GM19035 (cell line): ENCODE data around the gene CLMP.
"Not testable (repeated sequence)": the region's sequence is repeated elsewhere in the genome, so short reads cannot be mapped to it uniquely, and the experiment has no call there.

Experiments used
- ATAC-seq: cut with Tn5 transposase; IDR thresholded peaks from one replicate; pipeline ENCODE4 v1.9.1; 2021; ENCODE audit not compliant: unreplicated experiment

The CLMP gene

GRCh38 chr11:123139206-123139605, 55.8 kb downstream of the CLMP start:
- ATAC-seq = no peak

- ATAC-seq = no peak
These were observed 57.4 kb downstream of the CLMP start for GRCh38 chr11:123137431-123138224.

GRCh38 chr11:123135863-123136446, 59.1 kb downstream of the CLMP start:
- ATAC-seq = no peak

- ATAC-seq = no peak
These were observed 62.2 kb downstream of the CLMP start for GRCh38 chr11:123132881-123133280.

- ATAC-seq = not testable (repeated sequence)
These were observed 62.8 kb downstream of the CLMP start for GRCh38 chr11:123132034-123132766.

- no peak for ATAC-seq
These were observed 65.1 kb downstream of the CLMP start for GRCh38 chr11:123129920-123130319.

GRCh38 chr11:123125169-123125568, 69.9 kb downstream of the CLMP start:
- no peak for ATAC-seq

- ATAC-seq = no peak
These were observed 72.2 kb downstream of the CLMP start for GRCh38 chr11:123122852-123123251.

- no peak for ATAC-seq
These were observed 72.7 kb downstream of the CLMP start for GRCh38 chr11:123122341-123122740.

GRCh38 chr11:123116486-123116885, 78.6 kb downstream of the CLMP start:
- ATAC-seq = no peak

GRCh38 chr11:123111465-123111864, 83.6 kb downstream of the CLMP start:
- no peak for ATAC-seq

- no peak for ATAC-seq
These were observed 84.7 kb downstream of the CLMP start for GRCh38 chr11:123110397-123110796.

GRCh38 chr11:123107945-123108495, 87.0 kb downstream of the CLMP start:
- ATAC-seq = no peak

GRCh38 chr11:123104697-123105096, 90.4 kb downstream of the CLMP start:
- ATAC-seq = no peak

GRCh38 chr11:123103326-123103980, 91.6 kb downstream of the CLMP start:
- no peak for ATAC-seq

- no peak for ATAC-seq
These were observed 94.5 kb downstream of the CLMP start for GRCh38 chr11:123100379-123101085.

GRCh38 chr11:123098990-123099389, 96.1 kb downstream of the CLMP start:
- no peak for ATAC-seq

GRCh38 chr11:123093739-123094138, 101.3 kb downstream of the CLMP start:
- no peak for ATAC-seq

- no peak for ATAC-seq
These were observed 103.5 kb downstream of the CLMP start for GRCh38 chr11:123091506-123091905.

GRCh38 chr11:123090168-123090567, 104.9 kb downstream of the CLMP start:
- ATAC-seq = not testable (repeated sequence)
